Stimulated activated CD4-positive, alpha-beta T cell treated with anti-CD3 and anti-CD28 coated beads, Interleukin-1b, Interleukin-23, amount 100 ng/mL, for 1 hour (primary cell): Measurements from ENCODE around the gene MGA.

ENCODE experiments used
- DNase-seq, 2 donors: peaks; one replicate each; pipeline ENCODE4 v3.0.0-alpha.2; 2020; ENCODE audit warnings: low read depth in 2 of 2

The MGA gene

DNA sequence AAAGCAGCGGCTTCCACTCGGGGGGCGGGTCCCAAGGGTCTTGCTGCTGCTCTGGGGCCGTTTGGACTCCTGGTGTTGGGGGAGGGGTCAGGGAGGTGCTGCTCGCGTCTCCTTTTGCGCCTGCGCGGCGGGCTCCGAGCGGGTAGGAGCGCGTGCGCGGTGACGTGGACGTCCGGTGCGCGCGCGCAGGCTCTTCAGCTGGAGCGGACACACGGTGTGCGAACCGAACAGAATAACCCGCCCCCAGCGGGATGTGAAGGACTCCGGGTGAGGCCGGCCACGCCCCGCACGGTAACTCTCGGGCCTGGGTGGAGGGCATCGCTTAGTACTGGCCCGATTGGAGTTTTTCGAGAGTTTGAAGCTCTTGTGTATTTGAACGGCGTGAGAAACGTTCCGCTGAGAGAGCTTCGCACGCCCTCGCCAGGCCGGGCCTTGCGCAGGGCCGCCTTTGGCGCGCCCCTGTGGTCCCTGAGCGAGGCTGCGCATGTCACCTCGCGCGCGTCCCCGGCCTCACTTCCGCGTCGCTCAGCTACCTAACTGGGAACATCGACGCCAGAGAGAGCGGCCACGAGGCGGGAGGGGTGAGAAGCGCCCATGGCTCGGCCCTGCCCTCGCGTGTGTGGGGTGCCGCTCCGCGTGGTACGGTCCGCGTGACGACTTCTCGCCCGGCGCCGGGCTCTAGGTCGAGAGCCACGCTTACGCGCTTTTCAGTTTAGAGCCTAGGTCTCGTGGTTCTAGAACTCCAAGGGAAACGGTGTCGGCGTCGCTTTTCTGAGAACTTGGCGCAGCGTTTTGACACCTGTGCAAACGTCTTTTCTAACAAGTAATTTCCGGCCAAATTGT lies at the start of gene MGA:
Gene MGA, plus strand, starts transcription at position 171 of the 843 bp plus-strand sequence.
- peak; percentile 78 to 81 for DNase-seq

GRCh38 chr15:41620536-41621199 lies 39.5 kb upstream of the MGA start:
- no peak for DNase-seq

DNA sequence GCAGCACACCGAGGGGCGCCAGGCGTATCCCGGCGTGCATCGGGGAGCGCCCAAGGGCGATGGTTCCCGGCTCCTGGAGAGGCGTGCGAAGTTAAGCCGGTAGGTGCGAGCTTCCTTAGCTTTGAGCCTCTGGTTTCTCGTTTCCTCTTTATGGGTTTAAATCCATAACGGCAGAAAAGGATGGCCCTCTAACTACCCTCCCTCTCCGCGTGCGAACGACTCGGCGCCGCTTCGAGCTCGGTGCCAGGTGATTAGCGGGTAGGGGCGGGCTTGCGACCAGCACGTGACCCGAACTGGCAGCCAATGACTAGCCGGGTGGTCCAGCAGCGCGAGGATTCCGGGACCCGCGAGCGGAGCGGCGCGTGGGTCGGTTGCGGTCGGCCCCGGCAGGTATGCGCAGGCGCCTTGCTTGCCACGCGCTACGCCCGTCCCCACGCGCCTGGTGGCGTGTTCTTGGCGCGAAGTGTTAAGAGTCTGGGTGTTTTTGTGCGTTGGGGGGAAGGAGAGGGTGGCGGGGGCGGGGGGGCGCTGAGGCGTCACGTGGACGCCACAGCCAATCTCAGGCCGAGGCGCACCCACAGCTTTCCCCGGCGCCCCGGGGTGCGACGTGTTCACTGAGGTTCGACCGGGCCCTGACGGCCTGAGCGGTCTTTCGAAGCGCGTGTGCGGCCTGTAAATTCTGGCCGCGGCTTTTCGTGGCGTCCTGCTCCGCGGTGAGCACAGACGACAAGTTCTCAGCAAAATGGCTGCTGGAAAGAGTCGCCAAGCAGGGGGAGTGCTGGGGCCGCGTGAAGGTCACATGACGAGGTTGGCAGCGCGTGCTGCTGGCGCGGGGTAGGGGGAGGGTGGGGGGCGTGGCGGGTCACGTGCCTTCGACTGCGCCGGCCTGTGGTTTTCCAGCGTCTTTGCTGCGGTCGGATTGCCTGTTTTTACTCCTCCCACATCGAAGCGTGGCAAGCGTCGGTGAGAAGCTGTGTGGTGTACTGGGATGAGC lies 38.7 kb upstream of the MGA start:
- peak; percentile 35 to 42 for DNase-seq

DNA sequence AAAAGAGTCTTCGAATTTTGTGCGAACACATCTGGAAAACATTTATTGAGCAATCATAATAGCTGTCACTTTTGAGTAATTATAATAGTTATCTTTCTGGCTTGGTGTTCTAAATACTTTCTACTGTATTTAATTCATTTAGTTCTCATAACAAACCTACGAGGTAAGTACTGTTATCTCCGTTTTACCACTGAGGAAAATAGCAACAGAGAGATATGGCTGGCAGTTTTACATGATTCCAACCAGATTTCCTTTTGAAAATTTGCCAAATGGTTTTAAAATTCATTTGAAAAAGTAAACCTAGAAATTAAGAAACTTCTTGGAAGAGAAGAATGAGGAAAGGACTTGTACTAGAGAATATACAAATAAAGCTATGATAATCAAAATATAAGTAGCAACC lies 37.3 kb upstream of the MGA start:
- no peak for DNase-seq

DNA sequence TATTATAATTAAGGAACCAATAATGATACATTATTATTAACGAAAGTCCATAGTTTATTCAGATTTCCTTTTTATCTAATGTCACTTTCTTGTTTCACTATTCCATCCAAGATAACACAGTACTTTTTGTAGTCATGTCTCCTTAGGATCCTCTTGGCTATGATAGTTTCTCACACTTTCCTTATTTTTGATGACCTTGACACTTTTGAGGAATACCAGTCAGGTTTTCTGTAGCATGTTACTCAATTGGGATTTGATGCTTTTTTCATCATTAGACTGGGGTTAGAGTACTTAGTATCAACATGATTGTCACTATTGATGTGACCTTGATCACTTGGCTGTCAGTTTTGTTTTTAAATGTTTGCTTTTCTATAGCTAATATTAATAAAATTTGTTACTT lies 33.0 kb upstream of the MGA start:
- DNase-seq: no peak

- DNase-seq: no peak
Observed at GRCh38 chr15:41629463-41629862, 30.7 kb upstream of the MGA start.

DNA sequence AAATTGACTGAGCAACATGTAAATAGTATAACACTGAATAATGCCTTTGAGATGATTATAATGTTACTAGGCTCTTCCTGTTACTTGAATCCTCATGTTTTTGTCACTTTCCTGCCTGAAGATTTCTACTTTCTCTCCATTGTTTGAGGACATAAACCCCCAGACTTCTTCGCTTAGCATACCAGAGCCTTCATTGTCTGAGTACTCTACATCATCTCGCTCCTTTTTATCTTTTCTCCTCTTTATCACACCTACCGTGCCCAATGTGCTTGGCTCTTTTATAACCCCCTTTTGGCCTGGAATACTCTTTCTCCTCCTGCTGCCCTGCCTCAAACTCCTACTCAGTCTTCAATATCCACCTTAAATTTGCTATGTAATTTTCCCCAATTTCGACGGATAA lies 30.3 kb upstream of the MGA start:
- no peak for DNase-seq

DNA sequence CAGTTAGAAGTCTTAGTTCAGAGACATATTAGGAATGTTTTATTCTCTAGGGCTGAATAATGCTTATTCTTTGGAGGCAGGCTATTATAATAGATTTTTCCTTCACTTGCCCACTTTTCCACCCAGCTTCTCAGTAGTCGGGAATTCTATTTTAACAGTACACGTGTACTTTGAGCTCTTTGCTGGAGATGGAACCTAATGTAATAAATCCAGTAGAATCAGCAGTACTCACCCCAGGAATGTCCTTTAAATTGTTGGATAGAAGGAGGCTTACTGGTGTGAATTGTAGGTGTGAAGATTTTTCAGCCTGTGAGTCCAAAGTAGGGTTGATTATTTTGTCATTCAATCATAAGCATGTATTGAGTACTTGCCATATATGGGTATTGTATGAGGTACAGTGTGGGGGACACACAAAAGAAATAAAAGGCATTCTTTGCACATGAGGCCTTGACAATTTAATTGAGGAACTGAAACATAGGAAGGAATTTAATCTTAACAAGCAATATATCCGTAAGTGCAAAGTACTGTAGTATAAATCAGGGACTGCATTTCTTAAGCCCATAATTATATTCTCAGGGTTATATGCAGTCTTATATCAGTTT lies 29.5 kb upstream of the MGA start:
- no peak for DNase-seq

- DNase-seq: no peak
Observed at GRCh38 chr15:41631880-41632470, 28.2 kb upstream of the MGA start.

GRCh38 chr15:41633609-41634008 lies 26.6 kb upstream of the MGA start:
- DNase-seq: no peak

- DNase-seq: no peak
Observed at GRCh38 chr15:41634072-41634626, 26.1 kb upstream of the MGA start.

DNA sequence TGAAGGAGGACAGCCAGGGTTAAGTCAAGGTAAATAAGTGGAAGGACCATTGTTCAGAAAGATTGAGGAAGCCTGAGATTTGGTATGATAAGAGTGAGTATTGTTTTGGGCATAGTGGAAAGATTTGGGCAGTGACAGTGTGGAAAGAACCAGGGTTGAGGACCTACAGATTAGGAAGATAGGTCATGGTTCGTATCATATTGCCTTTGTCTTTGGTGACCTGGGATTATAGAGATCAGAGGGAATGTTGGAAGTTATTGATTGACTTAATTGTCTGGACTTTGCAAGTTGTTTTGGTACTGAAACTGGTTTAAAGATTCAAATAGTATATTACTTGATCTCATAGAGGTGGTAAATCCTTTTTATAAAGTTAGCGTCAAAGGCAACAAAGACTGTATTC lies 23.1 kb upstream of the MGA start:
- DNase-seq: no peak

DNA sequence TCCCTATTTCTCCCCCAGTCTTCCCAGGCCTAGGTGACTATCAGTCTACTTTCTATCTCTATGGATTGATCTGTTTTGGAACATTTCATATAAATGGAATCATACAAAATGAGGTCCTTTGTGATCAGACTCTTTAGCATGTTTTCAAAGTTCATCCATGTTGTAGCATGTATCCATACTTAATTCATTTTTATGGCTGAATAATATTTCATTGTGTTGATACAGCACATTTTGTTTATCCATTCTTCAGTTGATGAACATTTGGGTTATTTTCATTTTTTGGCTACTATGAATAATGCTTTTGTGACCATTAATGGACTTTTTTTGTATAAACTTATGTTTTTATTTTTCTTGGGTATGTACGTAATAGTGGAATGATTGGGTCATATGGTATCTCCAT lies 19.2 kb upstream of the MGA start:
- DNase-seq: no peak

DNA sequence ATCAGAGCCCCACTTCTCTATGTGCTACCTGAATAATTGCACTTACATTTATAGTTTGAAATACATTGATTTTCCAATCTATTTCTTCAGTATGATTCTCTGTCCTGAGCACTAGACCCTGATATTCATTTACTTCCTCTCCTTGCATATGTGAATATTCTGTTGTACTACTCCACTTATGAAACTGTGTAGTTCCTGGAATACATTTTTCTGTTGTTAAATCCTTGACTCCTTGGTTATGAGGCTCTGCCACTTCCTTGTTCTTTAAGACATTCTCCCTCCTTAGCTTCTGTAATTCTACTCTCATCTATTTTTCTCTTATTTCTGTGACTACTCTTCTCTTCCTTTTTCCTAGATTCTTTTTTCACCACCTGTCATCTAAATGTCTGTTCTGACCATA lies 12.9 kb upstream of the MGA start:
- no peak for DNase-seq

DNA sequence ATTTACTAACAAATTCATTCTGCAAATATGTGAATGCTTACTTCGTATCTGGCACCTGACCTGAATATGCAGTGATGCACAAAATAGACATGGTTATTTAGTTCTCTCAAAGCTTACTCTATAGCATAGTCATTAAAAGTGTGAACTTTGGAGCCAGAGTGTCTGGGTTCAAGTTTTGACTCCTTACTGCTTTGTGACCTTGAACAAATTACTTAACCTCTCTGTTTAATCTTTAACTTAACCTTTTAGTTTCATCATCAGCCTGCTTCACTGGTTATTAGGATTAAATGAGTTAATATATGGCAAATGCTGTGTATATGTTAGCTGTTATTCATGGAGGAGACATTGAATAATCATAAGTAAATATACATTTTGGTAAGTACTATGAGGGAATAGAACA lies 12.1 kb upstream of the MGA start:
- DNase-seq: no peak

GRCh38 chr15:41648770-41649169 lies 11.4 kb upstream of the MGA start:
- no peak for DNase-seq

DNA sequence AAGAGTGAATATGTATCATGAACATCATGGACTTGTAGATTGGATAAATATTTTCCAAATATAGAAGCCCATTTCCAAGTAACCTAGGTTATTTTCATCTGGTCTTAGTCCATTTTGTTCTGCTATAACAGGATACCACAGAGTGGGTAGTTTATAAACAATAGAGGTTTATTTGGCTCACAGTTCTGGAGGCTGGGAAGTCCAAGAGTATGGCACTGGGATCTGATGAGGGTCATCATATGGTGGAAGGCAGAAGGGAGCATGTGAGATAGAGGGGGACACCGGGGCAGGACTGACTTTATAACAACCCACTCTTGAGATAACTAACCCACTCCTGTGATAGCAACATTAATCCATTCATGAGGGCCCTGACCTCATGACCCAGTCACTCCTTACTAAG lies 9.4 kb upstream of the MGA start:
- no peak for DNase-seq

DNA sequence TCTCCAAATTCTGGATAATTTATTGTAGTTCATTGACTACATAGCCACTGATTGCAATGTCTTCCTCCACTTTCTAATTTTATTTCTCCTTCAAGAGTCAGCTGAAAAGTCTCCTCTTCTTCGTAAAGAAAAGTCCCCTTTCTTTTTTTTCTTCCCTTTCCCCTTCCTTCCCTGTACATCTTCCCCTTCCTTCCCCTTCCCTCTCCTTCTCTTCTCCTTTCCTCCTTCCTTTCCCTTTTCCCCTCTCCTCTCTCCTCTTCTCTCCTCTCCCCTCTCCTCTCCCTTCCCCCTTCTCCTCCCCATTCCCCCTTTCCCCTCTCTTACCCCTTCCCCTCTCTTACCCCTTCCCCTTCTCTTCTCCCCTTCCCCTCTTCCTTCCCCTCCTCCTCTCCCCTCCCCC lies 8.8 kb upstream of the MGA start:
- no peak for DNase-seq

GRCh38 chr15:41653760-41654159 lies 6.4 kb upstream of the MGA start:
- no peak for DNase-seq

DNA sequence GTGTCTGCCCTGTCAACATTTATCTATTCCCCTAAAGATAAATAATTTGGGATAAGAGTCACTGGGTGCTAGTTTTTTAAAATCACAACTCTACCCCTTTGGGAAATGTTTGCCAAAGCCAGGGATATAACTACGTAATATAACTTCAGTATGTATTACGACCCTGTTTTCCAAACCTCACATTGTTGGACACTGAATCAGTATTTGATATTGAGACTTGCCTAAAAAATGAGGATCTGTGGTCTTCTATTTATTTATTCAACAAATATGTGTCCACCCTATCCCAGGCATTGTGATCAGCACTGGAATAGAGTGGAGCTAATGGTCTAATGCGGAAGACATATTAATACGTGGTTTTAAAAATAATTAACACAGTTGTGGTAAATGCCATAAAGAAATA lies 4.5 kb upstream of the MGA start:
- DNase-seq: no peak

DNA sequence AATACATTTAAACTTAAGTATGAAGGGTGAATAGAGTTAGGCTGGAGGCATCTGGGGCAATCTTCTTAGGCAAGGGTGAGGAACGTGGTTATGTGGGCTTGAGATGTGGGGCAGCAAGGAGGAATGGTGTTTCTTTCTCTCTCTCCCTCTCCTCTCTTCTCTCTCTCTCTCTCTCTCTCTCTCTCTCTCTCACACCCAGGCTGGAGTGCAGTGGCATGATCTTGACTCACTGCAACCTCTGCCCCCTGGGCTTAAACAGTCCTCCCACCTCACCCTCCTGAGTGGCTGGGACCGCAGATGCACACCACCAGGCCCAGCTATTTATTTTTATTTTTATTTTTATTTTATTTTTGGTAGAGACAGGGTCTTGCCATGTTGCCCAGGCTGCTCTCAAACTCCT lies 4.0 kb upstream of the MGA start:
- no peak for DNase-seq
